ENCODE measurements around the gene IDI2. TPM values are rescaled to one million over a fixed set of nuclear protein-coding genes. Genes with fewer than 3 reads are reported as not detected.
"Not testable (repeated sequence)": the region's sequence is repeated elsewhere in the genome, so short reads cannot be mapped to it uniquely, and the experiment has no call there.

IDI2 gene
- polyA plus RNA-seq, 1 donor (not counting 4 experiments of a cell fraction or from before 2014, with no cell fraction given) = not detected

DNA sequence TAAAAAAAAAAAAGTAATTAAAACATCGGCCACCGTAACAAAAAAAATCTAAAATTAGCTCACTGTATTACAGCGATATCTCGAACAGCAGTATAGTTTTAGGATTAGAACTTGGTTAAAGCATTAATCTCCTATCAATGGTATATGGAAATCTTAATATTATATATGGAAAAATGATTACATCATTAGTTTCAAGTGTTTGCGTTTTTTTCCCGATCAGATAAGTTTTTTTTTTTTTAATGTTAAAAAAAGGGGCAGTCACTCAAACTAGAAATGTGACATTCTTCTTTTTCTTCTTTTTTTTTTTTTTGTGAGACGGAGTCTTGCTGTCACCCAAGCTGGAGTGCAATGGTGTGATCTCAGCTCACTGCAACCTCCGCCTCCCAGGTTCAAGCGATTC lies 15.9 kb upstream of the IDI2 start:
- Histone ChIP-seq H3K9ac (ENCODE audit: control insufficient read depth, extremely low read depth, insufficient read depth, low read length) (no peak overlapping the region), H3K27me3 (ENCODE audit: control insufficient read depth, extremely low read depth, insufficient read depth, low read length) (no peaks in the 10 kb centered on the region), H3K9me1 (ENCODE audit: control insufficient read depth, extremely low read depth, insufficient read depth, low read length) (no peaks in the 10 kb centered on the region), H3K9me3 (ENCODE audit: control insufficient read depth, low read depth, low read length) (no peaks in the 10 kb centered on the region), H3K36me3 (ENCODE audit: control insufficient read depth in 2 of 2, extremely low read depth in 1 of 2, insufficient read depth in 2 of 2, low read length in 2 of 2) (peaks cover 15 to 36% of the 10 kb centered on the region in 2 experiments), H3K4me3 (ENCODE audit: control insufficient read depth in 2 of 3, extremely low read depth in 1 of 3, insufficient read depth in 2 of 3, low read depth in 1 of 3, low read length in 3 of 3) (no peak overlapping the region), H3K4me2 (ENCODE audit: control insufficient read depth, extremely low read depth, insufficient read depth, low read depth, low read length) (no peak overlapping the region), H3K79me2 (ENCODE audit: control insufficient read depth, insufficient read depth, low read length) (peaks cover 32% of the 10 kb centered on the region), H4K20me1 (ENCODE audit: control insufficient read depth, extremely low read depth, insufficient read depth, low read length) (peaks cover 32% of the 10 kb centered on the region), H2AFZ (ENCODE audit: control insufficient read depth, low read length) (no peak overlapping the region), H3K27ac (ENCODE audit: control insufficient read depth, insufficient read depth, low read length) (no peak overlapping the region), H3K4me1 (ENCODE audit: control insufficient read depth, extremely low read depth, insufficient read depth, low read length) (peaks cover 15% of the 10 kb centered on the region)
- DNase-seq (ENCODE audit: low read depth, low spot score) (no peak), FAIRE-seq (no peak)
- dilution Hi-C loops (cut with MboI; ENCODE audit: extremely low pct_ligation_motif_present, low sequenced_read_pairs) = no loop called here
- no peak for TF ChIP-seq EZH2 (IDR thresholded peaks at IDR 0.05; ENCODE audit: low read length)
- TF ChIP-seq CTCF (optimal IDR thresholded peaks at IDR 0.05 in 1 of 3, IDR thresholded peaks at IDR 0.05 in 1 of 3, conservative IDR thresholded peaks at IDR 0.05 in 1 of 3; ENCODE audit: extremely low read depth in 1 of 3, insufficient read depth in 2 of 3, low read length in 3 of 3) = no peak

DNA sequence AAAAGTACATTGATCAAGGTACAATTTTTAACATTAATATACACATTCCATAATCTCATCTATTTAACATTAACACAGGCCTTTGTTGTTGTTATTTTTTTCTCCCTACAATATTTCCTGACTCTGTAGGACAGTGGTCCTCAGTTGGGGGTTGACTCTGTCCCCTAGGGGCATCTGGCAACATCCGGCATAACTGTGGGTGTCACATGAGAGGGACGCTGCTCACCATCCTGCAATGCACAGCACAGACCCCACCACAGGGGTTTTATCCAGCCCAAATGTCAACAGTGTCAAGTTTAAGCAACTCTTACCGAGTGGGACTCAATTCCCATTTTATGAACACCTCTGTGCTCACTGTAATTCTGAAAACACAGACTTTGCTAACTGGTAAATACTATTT lies 14.5 kb upstream of the IDI2 start:
- Histone ChIP-seq H3K79me2 (ENCODE audit: control insufficient read depth, insufficient read depth, low read length) (peaks cover 19% of the 10 kb centered on the region), H4K20me1 (ENCODE audit: control insufficient read depth, extremely low read depth, insufficient read depth, low read length) (peaks cover 21% of the 10 kb centered on the region), H3K4me1 (ENCODE audit: control insufficient read depth, extremely low read depth, insufficient read depth, low read length) (peaks cover 15% of the 10 kb centered on the region), H2AFZ (ENCODE audit: control insufficient read depth, low read length) (no peak overlapping the region), H3K27me3 (ENCODE audit: control insufficient read depth, extremely low read depth, insufficient read depth, low read length) (no peaks in the 10 kb centered on the region), H3K9me1 (ENCODE audit: control insufficient read depth, extremely low read depth, insufficient read depth, low read length) (no peaks in the 10 kb centered on the region), H3K27ac (ENCODE audit: control insufficient read depth, insufficient read depth, low read length) (no peak overlapping the region), H3K9me3 (ENCODE audit: control insufficient read depth, low read depth, low read length) (no peaks in the 10 kb centered on the region), H3K4me3 (ENCODE audit: control insufficient read depth in 2 of 3, extremely low read depth in 1 of 3, insufficient read depth in 2 of 3, low read depth in 1 of 3, low read length in 3 of 3) (no peak overlapping the region), H3K4me2 (ENCODE audit: control insufficient read depth, extremely low read depth, insufficient read depth, low read depth, low read length) (no peak overlapping the region), H3K9ac (ENCODE audit: control insufficient read depth, extremely low read depth, insufficient read depth, low read length) (no peak overlapping the region), H3K36me3 (ENCODE audit: control insufficient read depth in 2 of 2, extremely low read depth in 1 of 2, insufficient read depth in 2 of 2, low read length in 2 of 2) (peaks cover 15 to 32% of the 10 kb centered on the region in 2 experiments)
- no peak for TF ChIP-seq EZH2 (IDR thresholded peaks at IDR 0.05; ENCODE audit: low read length)
- no peak for TF ChIP-seq CTCF (optimal IDR thresholded peaks at IDR 0.05 in 1 of 3, IDR thresholded peaks at IDR 0.05 in 1 of 3, conservative IDR thresholded peaks at IDR 0.05 in 1 of 3; ENCODE audit: extremely low read depth in 1 of 3, insufficient read depth in 2 of 3, low read length in 3 of 3)
- dilution Hi-C loops (cut with MboI; ENCODE audit: extremely low pct_ligation_motif_present, low sequenced_read_pairs) = no loop called here
- no peak for DNase-seq (ENCODE audit: low read depth, low spot score)
- no peak for FAIRE-seq

DNA sequence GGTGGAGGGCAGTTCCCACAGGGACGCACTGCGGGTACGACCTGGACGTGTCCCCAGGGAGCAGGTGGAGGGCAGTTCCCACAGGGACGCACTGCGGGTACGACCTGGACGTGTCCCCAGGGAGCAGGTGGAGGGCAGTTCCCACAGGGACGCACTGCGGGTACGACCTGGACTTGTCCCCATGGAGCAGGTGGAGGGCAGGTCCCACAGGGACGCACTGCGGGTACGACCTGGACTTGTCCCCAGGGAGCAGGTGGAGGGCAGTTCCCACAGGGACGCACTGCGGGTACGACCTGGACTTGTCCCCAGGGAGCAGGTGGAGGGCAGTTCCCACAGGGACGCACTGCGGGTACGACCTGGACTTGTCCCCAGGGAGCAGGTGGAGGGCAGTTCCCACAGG lies 13.1 kb upstream of the IDI2 start:
- H4K20me1 ChIP-seq (ENCODE audit: control insufficient read depth, extremely low read depth, insufficient read depth, low read length) = peaks cover 16% of the 10 kb centered on the region
- dilution Hi-C loops (cut with MboI; ENCODE audit: extremely low pct_ligation_motif_present, low sequenced_read_pairs); H3K79me2 ChIP-seq (ENCODE audit: control insufficient read depth, insufficient read depth, low read length); H2AFZ ChIP-seq (ENCODE audit: control insufficient read depth, low read length); DNase-seq (ENCODE audit: low read depth, low spot score); H3K9ac ChIP-seq (ENCODE audit: control insufficient read depth, extremely low read depth, insufficient read depth, low read length); H3K27ac ChIP-seq (ENCODE audit: control insufficient read depth, insufficient read depth, low read length); FAIRE-seq; H3K9me1 ChIP-seq (ENCODE audit: control insufficient read depth, extremely low read depth, insufficient read depth, low read length); H3K4me3 ChIP-seq (ENCODE audit: control insufficient read depth in 2 of 3, extremely low read depth in 1 of 3, insufficient read depth in 2 of 3, low read depth in 1 of 3, low read length in 3 of 3); H3K9me3 ChIP-seq (ENCODE audit: control insufficient read depth, low read depth, low read length); H3K27me3 ChIP-seq (ENCODE audit: control insufficient read depth, extremely low read depth, insufficient read depth, low read length); H3K4me2 ChIP-seq (ENCODE audit: control insufficient read depth, extremely low read depth, insufficient read depth, low read depth, low read length): not testable (repeated sequence)
- H3K36me3 ChIP-seq (ENCODE audit: control insufficient read depth in 2 of 2, extremely low read depth in 1 of 2, insufficient read depth in 2 of 2, low read length in 2 of 2) = peaks cover 11 to 22% of the 10 kb centered on the region in 2 experiments
- H3K4me1 ChIP-seq (ENCODE audit: control insufficient read depth, extremely low read depth, insufficient read depth, low read length) = peaks cover 15% of the 10 kb centered on the region
